DOHH2 (cell line): ENCODE results near the gene RIN3.

Experiments used
- H3F3A ChIP-seq: fragments of 200-600 bp; sonication (generic), shearing (Covaris generic); 2 replicates; pipeline ENCODE4 v1.6.0; 2016; ENCODE audit warnings: antibody characterized with exemption, mild to moderate bottlenecking; ENCODE audit not compliant: control insufficient read depth, insufficient read depth
- H3K27ac ChIP-seq: fragments of 200-600 bp; sonication (generic); 2 replicates; pipeline ENCODE4 v1.5.1; 2014; ENCODE audit warnings: low read depth, mild to moderate bottlenecking, low read length, moderate library complexity
- H3K27me3 ChIP-seq: fragments of 200-600 bp; sonication (generic); 2 replicates; pipeline ENCODE4 v1.6.1; 2014; ENCODE audit warnings: mild to moderate bottlenecking, low read length, mixed read lengths; ENCODE audit not compliant: control insufficient read depth
- H3K36me3 ChIP-seq: fragments of 200-600 bp; sonication (generic); 2 replicates; pipeline ENCODE4 v1.6.1; 2014; ENCODE audit warnings: mild to moderate bottlenecking, low read length, moderate library complexity, mixed read lengths; ENCODE audit not compliant: control insufficient read depth
- H3K4me1 ChIP-seq: fragments of 200-600 bp; sonication (generic); 2 replicates; pipeline ENCODE4 v1.6.1; 2014; ENCODE audit warnings: mild to moderate bottlenecking, low read length, mixed read lengths; ENCODE audit not compliant: control insufficient read depth
- H3K4me2 ChIP-seq: fragments of 200-600 bp; sonication (generic); 2 replicates; pipeline ENCODE4 v1.6.0; 2014; ENCODE audit warnings: mild to moderate bottlenecking, low read length, moderate library complexity
- H3K4me3 ChIP-seq: fragments of 200-600 bp; sonication (generic); 2 replicates; pipeline ENCODE4 v1.5.1; 2014; ENCODE audit warnings: mild to moderate bottlenecking, low read length, mixed read lengths
- H3K79me2 ChIP-seq: fragments of 200-600 bp; sonication (generic); 2 replicates; pipeline ENCODE4 v1.6.1; 2014; ENCODE audit warnings: mild to moderate bottlenecking, low read length, mixed read lengths; ENCODE audit not compliant: control insufficient read depth
- H3K9me2 ChIP-seq: fragments of 200-600 bp; sonication (generic); replicated peaks from 2 replicates; pipeline ENCODE4 v1.6.1; 2014; ENCODE audit warnings: mild to moderate bottlenecking, low read length, mixed read lengths; ENCODE audit not compliant: control insufficient read depth
- H3K9me3 ChIP-seq: fragments of 200-600 bp; sonication (generic); 2 replicates; pipeline ENCODE4 v1.6.1; 2014; ENCODE audit warnings: antibody characterized with exemption, low read length, mixed read lengths; ENCODE audit not compliant: control insufficient read depth, insufficient read depth
- H4K20me1 ChIP-seq: fragments of 200-600 bp; sonication (generic); 2 replicates; pipeline ENCODE4 v1.6.0; 2014; ENCODE audit warnings: low read depth, mild to moderate bottlenecking, antibody characterized with exemption, low read length, moderate library complexity; ENCODE audit not compliant: control insufficient read depth, insufficient read depth
- CTCF ChIP-seq: fragments of 200-600 bp; sonication (generic); IDR thresholded peaks from one replicate; pipeline ENCODE4 v1.5.1; 2014; ENCODE audit warnings: antibody characterized with exemption, mild to moderate bottlenecking, low read depth, low read length; ENCODE audit not compliant: poor library complexity, severe bottlenecking
- EZH2phosphoT487 ChIP-seq: fragments of 200-600 bp; sonication (generic); IDR thresholded peaks from 2 replicates; pipeline ENCODE4 v1.6.1; 2017; ENCODE audit warnings: borderline replicate concordance, mild to moderate bottlenecking, antibody characterized with exemption, low read length, moderate library complexity, mixed read lengths

The RIN3 gene

GRCh38 chr14:92490239-92490959 lies 23.2 kb upstream of the RIN3 start:
- Histone ChIP-seq H3K36me3 (no peaks in the 10 kb centered on the region), H3K27ac (no peak overlapping the region)
- no peak for TF ChIP-seq EZH2phosphoT487
- no peak for TF ChIP-seq CTCF

GRCh38 chr14:92491782-92492181 lies 21.8 kb upstream of the RIN3 start:
- H3K4me2 ChIP-seq = no peak overlapping the region
- no peak overlapping the region for H3K27ac ChIP-seq
- no peaks in the 10 kb centered on the region for H3F3A ChIP-seq
- no peaks in the 10 kb centered on the region for H3K36me3 ChIP-seq
- no peaks in the 10 kb centered on the region for H3K27me3 ChIP-seq
- no peak overlapping the region for H3K4me3 ChIP-seq
- no peaks in the 10 kb centered on the region for H4K20me1 ChIP-seq
- no peaks in the 10 kb centered on the region for H3K9me3 ChIP-seq
- H3K9me2 ChIP-seq = no peaks in the 10 kb centered on the region
- TF ChIP-seq CTCF (no peak), EZH2phosphoT487 (no peak)
- no peaks in the 10 kb centered on the region for H3K79me2 ChIP-seq
- no peaks in the 10 kb centered on the region for H3K4me1 ChIP-seq

More at GRCh38 chr14:92490239-92490959, 23.2 kb upstream of the RIN3 start:
- no peaks in the 10 kb centered on the region for H3K4me1 ChIP-seq
- H3K4me3 ChIP-seq = no peak overlapping the region
- H3K9me2 ChIP-seq = no peaks in the 10 kb centered on the region
- no peaks in the 10 kb centered on the region for H4K20me1 ChIP-seq
- no peak overlapping the region for H3K4me2 ChIP-seq
- H3K9me3 ChIP-seq = no peaks in the 10 kb centered on the region
- H3K79me2 ChIP-seq = no peaks in the 10 kb centered on the region
- no peaks in the 10 kb centered on the region for H3K27me3 ChIP-seq
- no peaks in the 10 kb centered on the region for H3F3A ChIP-seq

- no peaks in the 10 kb centered on the region for H3K9me2 ChIP-seq
- no peaks in the 10 kb centered on the region for H3F3A ChIP-seq
- no peaks in the 10 kb centered on the region for H3K4me1 ChIP-seq
- no peaks in the 10 kb centered on the region for H3K79me2 ChIP-seq
- no peaks in the 10 kb centered on the region for H3K9me3 ChIP-seq
- no peak overlapping the region for H3K4me3 ChIP-seq
- H3K4me2 ChIP-seq = no peak overlapping the region
- TF ChIP-seq EZH2phosphoT487 (no peak), CTCF (no peak)
- H3K27me3 ChIP-seq = no peaks in the 10 kb centered on the region
- no peaks in the 10 kb centered on the region for H4K20me1 ChIP-seq
- H3K36me3 ChIP-seq = no peaks in the 10 kb centered on the region
- no peak overlapping the region for H3K27ac ChIP-seq
These were observed 21.3 kb upstream of the RIN3 start for GRCh38 chr14:92492258-92492657.
